GM23338 (cell line): ENCODE data around the gene GK.

Source experiments
- CREB1 ChIP-seq: fragments of 250-450 bp; sonication (Bioruptor Pico); IDR thresholded peaks from 2 replicates; pipeline ENCODE4 v1.5.0; 2020; ENCODE audit warnings: low read depth, mild to moderate bottlenecking, moderate library complexity
- EZH2 ChIP-seq: fragments of 200-600 bp; sonication (generic); IDR thresholded peaks from one replicate; pipeline ENCODE4 v1.8.0; 2017; ENCODE audit warnings: antibody characterized with exemption, mild to moderate bottlenecking, low read depth; ENCODE audit not compliant: unreplicated experiment
- EZH2phosphoT487 ChIP-seq: fragments of 200-600 bp; sonication (generic); IDR thresholded peaks from one replicate; pipeline ENCODE4 v1.8.1; 2018; ENCODE audit warnings: antibody characterized with exemption; ENCODE audit not compliant: unreplicated experiment
- JUNB ChIP-seq: IDR thresholded peaks from one replicate; pipeline ENCODE4 v1.6.1; 2016; ENCODE audit warnings: antibody characterized with exemption; ENCODE audit not compliant: unreplicated experiment
- POLR2AphosphoS5 ChIP-seq: IDR thresholded peaks from 2 replicates; pipeline ENCODE4 v1.6.1; 2016; ENCODE audit warnings: antibody characterized with exemption, low read depth
- STAT1 ChIP-seq: IDR thresholded peaks from one replicate; pipeline ENCODE4 v1.6.1; 2016; ENCODE audit warnings: antibody characterized with exemption; ENCODE audit not compliant: unreplicated experiment
- ZNF114 ChIP-seq: fragments of 250-450 bp; sonication (Bioruptor Pico); IDR thresholded peaks from 2 replicates; pipeline ENCODE4 v1.5.0; 2020; ENCODE audit warnings: mild to moderate bottlenecking, moderate library complexity
- ZNF331 ChIP-seq: fragments of 250-450 bp; sonication (Bioruptor Pico); IDR thresholded peaks from 2 replicates; pipeline ENCODE4 v1.5.0; 2020; ENCODE audit warnings: low read depth, mild to moderate bottlenecking, moderate library complexity
- TF ChIP-seq, protein P1 (sequence below), 2 experiments: fragments of 200-600 bp in 1 of 2; sonication (generic) in 1 of 2; conservative IDR thresholded peaks; 2 replicates each; pipeline versions ENCODE4 v1.5.1 to v1.6.1; 2016 to 2017; ENCODE audit warnings: antibody characterized with exemption in 2 of 2, low read depth in 2 of 2, mild to moderate bottlenecking in 2 of 2, moderate library complexity in 1 of 2
- TF ChIP-seq, protein P2 (sequence below): IDR thresholded peaks from one replicate; pipeline ENCODE4 v1.6.1; 2018; ENCODE audit warnings: antibody characterized with exemption; ENCODE audit not compliant: unreplicated experiment
- TF ChIP-seq, protein P3 (sequence below): IDR thresholded peaks from 2 replicates; pipeline ENCODE4 v1.6.1; 2016; ENCODE audit warnings: antibody characterized with exemption
- TF ChIP-seq, protein P4 (sequence below): fragments of 250-450 bp; sonication (Bioruptor Pico); IDR thresholded peaks from 2 replicates; pipeline ENCODE4 v1.5.0; 2020; ENCODE audit warnings: mild to moderate bottlenecking, moderate library complexity

DNA sequence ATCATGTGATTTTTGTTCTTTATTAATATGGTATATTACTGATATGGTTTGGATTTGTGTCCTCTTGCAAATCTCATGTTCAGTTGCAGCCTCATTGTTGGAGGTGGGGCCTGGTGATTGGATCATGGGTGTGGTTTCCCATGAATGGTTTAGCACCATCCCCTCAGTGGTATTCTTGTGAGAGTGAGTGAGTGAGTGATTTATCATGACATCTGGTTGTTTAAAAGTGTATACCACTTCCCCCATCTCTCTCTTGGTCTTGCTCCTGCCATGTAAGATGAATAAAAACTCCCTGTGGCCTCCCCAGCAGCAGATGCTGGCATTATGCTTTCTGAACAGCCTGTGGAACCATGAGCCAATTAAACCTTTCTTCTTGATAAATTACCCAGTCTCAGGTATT, 124.4 kb downstream of the GK start:
- TF ChIP-seq, protein P1, sequence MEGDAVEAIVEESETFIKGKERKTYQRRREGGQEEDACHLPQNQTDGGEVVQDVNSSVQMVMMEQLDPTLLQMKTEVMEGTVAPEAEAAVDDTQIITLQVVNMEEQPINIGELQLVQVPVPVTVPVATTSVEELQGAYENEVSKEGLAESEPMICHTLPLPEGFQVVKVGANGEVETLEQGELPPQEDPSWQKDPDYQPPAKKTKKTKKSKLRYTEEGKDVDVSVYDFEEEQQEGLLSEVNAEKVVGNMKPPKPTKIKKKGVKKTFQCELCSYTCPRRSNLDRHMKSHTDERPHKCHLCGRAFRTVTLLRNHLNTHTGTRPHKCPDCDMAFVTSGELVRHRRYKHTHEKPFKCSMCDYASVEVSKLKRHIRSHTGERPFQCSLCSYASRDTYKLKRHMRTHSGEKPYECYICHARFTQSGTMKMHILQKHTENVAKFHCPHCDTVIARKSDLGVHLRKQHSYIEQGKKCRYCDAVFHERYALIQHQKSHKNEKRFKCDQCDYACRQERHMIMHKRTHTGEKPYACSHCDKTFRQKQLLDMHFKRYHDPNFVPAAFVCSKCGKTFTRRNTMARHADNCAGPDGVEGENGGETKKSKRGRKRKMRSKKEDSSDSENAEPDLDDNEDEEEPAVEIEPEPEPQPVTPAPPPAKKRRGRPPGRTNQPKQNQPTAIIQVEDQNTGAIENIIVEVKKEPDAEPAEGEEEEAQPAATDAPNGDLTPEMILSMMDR (conservative IDR thresholded peaks at IDR 0.05; ENCODE audit: low read depth in 2 of 2): no peak
- no peak for TF ChIP-seq POLR2AphosphoS5
- no peak for TF ChIP-seq EZH2
- no peak for TF ChIP-seq EZH2phosphoT487
- TF ChIP-seq CREB1 (CRISPR knock-in tag): no peak
- TF ChIP-seq, protein P2, sequence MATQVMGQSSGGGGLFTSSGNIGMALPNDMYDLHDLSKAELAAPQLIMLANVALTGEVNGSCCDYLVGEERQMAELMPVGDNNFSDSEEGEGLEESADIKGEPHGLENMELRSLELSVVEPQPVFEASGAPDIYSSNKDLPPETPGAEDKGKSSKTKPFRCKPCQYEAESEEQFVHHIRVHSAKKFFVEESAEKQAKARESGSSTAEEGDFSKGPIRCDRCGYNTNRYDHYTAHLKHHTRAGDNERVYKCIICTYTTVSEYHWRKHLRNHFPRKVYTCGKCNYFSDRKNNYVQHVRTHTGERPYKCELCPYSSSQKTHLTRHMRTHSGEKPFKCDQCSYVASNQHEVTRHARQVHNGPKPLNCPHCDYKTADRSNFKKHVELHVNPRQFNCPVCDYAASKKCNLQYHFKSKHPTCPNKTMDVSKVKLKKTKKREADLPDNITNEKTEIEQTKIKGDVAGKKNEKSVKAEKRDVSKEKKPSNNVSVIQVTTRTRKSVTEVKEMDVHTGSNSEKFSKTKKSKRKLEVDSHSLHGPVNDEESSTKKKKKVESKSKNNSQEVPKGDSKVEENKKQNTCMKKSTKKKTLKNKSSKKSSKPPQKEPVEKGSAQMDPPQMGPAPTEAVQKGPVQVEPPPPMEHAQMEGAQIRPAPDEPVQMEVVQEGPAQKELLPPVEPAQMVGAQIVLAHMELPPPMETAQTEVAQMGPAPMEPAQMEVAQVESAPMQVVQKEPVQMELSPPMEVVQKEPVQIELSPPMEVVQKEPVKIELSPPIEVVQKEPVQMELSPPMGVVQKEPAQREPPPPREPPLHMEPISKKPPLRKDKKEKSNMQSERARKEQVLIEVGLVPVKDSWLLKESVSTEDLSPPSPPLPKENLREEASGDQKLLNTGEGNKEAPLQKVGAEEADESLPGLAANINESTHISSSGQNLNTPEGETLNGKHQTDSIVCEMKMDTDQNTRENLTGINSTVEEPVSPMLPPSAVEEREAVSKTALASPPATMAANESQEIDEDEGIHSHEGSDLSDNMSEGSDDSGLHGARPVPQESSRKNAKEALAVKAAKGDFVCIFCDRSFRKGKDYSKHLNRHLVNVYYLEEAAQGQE: no peak
- no peak for TF ChIP-seq ZNF331 (CRISPR knock-in tag)
- no peak for TF ChIP-seq ZNF114 (CRISPR knock-in tag)
- no peak for TF ChIP-seq JUNB
- no peak for TF ChIP-seq STAT1
- TF ChIP-seq, protein P3, sequence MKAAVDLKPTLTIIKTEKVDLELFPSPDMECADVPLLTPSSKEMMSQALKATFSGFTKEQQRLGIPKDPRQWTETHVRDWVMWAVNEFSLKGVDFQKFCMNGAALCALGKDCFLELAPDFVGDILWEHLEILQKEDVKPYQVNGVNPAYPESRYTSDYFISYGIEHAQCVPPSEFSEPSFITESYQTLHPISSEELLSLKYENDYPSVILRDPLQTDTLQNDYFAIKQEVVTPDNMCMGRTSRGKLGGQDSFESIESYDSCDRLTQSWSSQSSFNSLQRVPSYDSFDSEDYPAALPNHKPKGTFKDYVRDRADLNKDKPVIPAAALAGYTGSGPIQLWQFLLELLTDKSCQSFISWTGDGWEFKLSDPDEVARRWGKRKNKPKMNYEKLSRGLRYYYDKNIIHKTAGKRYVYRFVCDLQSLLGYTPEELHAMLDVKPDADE: no peak
- TF ChIP-seq, protein P4, sequence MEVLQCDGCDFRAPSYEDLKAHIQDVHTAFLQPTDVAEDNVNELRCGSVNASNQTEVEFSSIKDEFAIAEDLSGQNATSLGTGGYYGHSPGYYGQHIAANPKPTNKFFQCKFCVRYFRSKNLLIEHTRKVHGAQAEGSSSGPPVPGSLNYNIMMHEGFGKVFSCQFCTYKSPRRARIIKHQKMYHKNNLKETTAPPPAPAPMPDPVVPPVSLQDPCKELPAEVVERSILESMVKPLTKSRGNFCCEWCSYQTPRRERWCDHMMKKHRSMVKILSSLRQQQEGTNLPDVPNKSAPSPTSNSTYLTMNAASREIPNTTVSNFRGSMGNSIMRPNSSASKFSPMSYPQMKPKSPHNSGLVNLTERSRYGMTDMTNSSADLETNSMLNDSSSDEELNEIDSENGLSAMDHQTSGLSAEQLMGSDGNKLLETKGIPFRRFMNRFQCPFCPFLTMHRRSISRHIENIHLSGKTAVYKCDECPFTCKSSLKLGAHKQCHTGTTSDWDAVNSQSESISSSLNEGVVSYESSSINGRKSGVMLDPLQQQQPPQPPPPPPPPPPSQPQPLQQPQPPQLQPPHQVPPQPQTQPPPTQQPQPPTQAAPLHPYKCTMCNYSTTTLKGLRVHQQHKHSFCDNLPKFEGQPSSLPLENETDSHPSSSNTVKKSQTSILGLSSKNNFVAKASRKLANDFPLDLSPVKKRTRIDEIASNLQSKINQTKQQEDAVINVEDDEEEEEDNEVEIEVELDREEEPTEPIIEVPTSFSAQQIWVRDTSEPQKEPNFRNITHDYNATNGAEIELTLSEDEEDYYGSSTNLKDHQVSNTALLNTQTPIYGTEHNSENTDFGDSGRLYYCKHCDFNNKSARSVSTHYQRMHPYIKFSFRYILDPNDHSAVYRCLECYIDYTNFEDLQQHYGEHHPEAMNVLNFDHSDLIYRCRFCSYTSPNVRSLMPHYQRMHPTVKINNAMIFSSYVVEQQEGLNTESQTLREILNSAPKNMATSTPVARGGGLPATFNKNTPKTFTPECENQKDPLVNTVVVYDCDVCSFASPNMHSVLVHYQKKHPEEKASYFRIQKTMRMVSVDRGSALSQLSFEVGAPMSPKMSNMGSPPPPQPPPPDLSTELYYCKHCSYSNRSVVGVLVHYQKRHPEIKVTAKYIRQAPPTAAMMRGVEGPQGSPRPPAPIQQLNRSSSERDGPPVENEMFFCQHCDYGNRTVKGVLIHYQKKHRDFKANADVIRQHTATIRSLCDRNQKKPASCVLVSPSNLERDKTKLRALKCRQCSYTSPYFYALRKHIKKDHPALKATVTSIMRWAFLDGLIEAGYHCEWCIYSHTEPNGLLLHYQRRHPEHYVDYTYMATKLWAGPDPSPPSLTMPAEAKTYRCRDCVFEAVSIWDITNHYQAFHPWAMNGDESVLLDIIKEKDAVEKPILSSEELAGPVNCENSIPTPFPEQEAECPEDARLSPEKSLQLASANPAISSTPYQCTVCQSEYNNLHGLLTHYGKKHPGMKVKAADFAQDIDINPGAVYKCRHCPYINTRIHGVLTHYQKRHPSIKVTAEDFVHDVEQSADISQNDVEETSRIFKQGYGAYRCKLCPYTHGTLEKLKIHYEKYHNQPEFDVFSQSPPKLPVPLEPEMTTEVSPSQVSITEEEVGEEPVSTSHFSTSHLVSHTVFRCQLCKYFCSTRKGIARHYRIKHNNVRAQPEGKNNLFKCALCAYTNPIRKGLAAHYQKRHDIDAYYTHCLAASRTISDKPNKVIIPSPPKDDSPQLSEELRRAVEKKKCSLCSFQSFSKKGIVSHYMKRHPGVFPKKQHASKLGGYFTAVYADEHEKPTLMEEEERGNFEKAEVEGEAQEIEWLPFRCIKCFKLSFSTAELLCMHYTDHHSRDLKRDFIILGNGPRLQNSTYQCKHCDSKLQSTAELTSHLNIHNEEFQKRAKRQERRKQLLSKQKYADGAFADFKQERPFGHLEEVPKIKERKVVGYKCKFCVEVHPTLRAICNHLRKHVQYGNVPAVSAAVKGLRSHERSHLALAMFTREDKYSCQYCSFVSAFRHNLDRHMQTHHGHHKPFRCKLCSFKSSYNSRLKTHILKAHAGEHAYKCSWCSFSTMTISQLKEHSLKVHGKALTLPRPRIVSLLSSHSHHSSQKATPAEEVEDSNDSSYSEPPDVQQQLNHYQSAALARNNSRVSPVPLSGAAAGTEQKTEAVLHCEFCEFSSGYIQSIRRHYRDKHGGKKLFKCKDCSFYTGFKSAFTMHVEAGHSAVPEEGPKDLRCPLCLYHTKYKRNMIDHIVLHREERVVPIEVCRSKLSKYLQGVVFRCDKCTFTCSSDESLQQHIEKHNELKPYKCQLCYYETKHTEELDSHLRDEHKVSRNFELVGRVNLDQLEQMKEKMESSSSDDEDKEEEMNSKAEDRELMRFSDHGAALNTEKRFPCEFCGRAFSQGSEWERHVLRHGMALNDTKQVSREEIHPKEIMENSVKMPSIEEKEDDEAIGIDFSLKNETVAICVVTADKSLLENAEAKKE (CRISPR knock-in tag): no peak
